Heart left ventricle (tissue), 13 donors: ENCODE data around the gene UBXN7.

Experiments
- POLR2A ChIP-seq, 2 donors: fragments of 450-650 bp; IDR thresholded peaks; one replicate each; pipeline ENCODE4 v1.6.1; 2017; ENCODE audit warnings: antibody characterized with exemption in 2 of 2, mild to moderate bottlenecking in 2 of 2, moderate library complexity in 2 of 2
- TF ChIP-seq, protein P1 (sequence below), 12 donors: fragments of 200-600 bp; sonication (generic) in 4 of 12; IDR thresholded peaks; one replicate each; pipeline versions ENCODE4 v1.5.0 to v1.8.0; 2018 to 2022; ENCODE audit warnings: antibody characterized with exemption in 12 of 12, mild to moderate bottlenecking in 5 of 12
- donor health status: ischemic (EF 13 %, LVEDD 7.1; RV severe dilation, severe dysfunction).
- donor health status: DM: no; HTN: yes; CAD: no.
- donor health status: DM: no; HTN: no; CAD: no.
- donor health status: ischemic (EF 25% LVEDD 6.9; RV normal size, moderate dysfunction).
- donor health status: ischemic (EF 25% LVEDD 5.7; RV mildly dilated, moderate dysfunction).
- donor health status: ischemic (EF 35%, LVEDD 5.7; RV mildly dilated, moderate dysfunction).
- donor health status: nonischemic (EF 11% LVEDD 7.7; RV severe dilation, severe dysfunction).
- donor health status: DM: yes; HTN: yes; CAD: no.
- donor health status: PGD.
- donor health status: ischemic (EF 29% LVEDD 5.4; RV normal size, mild dysfunction).
- donor health status: nonischemic (EF 23%, LVEDD 6.1; RV moderate dilation, normal function).

DNA sequence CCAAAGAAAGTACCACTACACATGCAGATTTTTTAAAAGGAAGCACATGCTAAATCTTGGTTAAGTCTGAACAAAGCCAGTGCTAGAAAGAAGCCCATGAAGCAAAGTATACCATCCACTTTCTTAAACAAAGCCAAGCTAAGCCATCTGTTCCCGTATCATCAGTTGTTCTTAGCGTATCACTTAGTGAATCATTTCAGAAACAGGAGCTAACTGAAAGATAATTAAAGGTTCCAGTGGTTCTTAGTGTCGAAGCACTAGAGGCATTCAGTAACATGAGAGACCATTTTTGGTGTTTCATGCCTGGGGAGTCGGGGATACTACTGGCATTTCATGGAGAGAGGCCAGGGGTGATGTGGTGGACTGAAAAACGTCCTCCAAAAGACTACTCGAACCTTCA is 12.8 kb downstream of the UBXN7 start:
- TF ChIP-seq, protein P1, sequence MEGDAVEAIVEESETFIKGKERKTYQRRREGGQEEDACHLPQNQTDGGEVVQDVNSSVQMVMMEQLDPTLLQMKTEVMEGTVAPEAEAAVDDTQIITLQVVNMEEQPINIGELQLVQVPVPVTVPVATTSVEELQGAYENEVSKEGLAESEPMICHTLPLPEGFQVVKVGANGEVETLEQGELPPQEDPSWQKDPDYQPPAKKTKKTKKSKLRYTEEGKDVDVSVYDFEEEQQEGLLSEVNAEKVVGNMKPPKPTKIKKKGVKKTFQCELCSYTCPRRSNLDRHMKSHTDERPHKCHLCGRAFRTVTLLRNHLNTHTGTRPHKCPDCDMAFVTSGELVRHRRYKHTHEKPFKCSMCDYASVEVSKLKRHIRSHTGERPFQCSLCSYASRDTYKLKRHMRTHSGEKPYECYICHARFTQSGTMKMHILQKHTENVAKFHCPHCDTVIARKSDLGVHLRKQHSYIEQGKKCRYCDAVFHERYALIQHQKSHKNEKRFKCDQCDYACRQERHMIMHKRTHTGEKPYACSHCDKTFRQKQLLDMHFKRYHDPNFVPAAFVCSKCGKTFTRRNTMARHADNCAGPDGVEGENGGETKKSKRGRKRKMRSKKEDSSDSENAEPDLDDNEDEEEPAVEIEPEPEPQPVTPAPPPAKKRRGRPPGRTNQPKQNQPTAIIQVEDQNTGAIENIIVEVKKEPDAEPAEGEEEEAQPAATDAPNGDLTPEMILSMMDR (IDR thresholded peaks at IDR 0.05) = no peak
- no peak for TF ChIP-seq POLR2A (IDR thresholded peaks at IDR 0.05)
